ES-I3 (cell line): ENCODE data around the gene SPTAN1.
"Not testable (repeated sequence)": the region's sequence is repeated elsewhere in the genome, so short reads cannot be mapped to it uniquely, and the experiment has no call there.

ENCODE experiments used
- H3K36me3 ChIP-seq: 2 replicates; pipeline ENCODE4 v1.6.1; 2013; ENCODE audit warnings: mild to moderate bottlenecking, low read length, control low read depth, moderate library complexity; ENCODE audit not compliant: insufficient read depth
- H3K4me1 ChIP-seq: 2 replicates; pipeline ENCODE4 v1.6.1; 2013; ENCODE audit warnings: mild to moderate bottlenecking, control low read depth, low read length; ENCODE audit not compliant: insufficient read depth
- H3K9ac ChIP-seq: 2 replicates; pipeline ENCODE4 v1.6.1; 2013; ENCODE audit warnings: low read depth, mild to moderate bottlenecking, low read length, moderate library complexity
- H3K9me3 ChIP-seq: 2 replicates; pipeline ENCODE4 v1.6.1; 2013; ENCODE audit warnings: mild to moderate bottlenecking, low read length, moderate library complexity; ENCODE audit not compliant: control insufficient read depth, insufficient read depth

Gene SPTAN1

GRCh38 chr9:128552153-128552743, at the start of gene SPTAN1:
TSS of gene SPTAN1 (plus strand) at chr9:128552587. CDS start at chr9:128566741, 14,154 bp downstream.
- Histone ChIP-seq H3K36me3 (no peaks in the 10 kb centered on the region), H3K9me3 (no peaks in the 10 kb centered on the region), H3K9ac (peak within 1 kb of the TSS; percentile 90), H3K4me1 (peaks cover 35% of the 10 kb centered on the region)

- not testable (repeated sequence) for H3K36me3 ChIP-seq, H3K4me1 ChIP-seq, H3K9me3 ChIP-seq
- peak overlapping the region; percentile 83; the same call in 1 of the 2 replicates for H3K9ac ChIP-seq
Observed at GRCh38 chr9:128503415-128503825, 49.0 kb upstream of the SPTAN1 start.

GRCh38 chr9:128503870-128504269, 48.5 kb upstream of the SPTAN1 start:
- no peaks in the 10 kb centered on the region for H3K9me3 ChIP-seq
- H3K9ac ChIP-seq = peak overlapping the region; percentile 83
- peaks cover 2% of the 10 kb centered on the region; the same call in 1 of the 2 replicates for H3K36me3 ChIP-seq
- H3K4me1 ChIP-seq = peaks cover 5% of the 10 kb centered on the region; the same call in 1 of the 2 replicates

- H3K4me1 ChIP-seq = peaks cover 5% of the 10 kb centered on the region; the same call in 1 of the 2 replicates
- peaks cover 2% of the 10 kb centered on the region; the same call in 1 of the 2 replicates for H3K36me3 ChIP-seq
- H3K9me3 ChIP-seq = no peaks in the 10 kb centered on the region
- H3K9ac ChIP-seq = peak within 1 kb of the TSS; percentile 83
Observed at GRCh38 chr9:128504485-128505413, 47.6 kb upstream of the SPTAN1 start, which contains the start of gene GLE1. TSS of gene GLE1 (plus strand) at chr9:128504719. CDS start at chr9:128504806, 87 bp downstream.

- Histone ChIP-seq H3K4me1 (peaks cover 5% of the 10 kb centered on the region; the same call in 1 of the 2 replicates), H3K36me3 (peaks cover 2% of the 10 kb centered on the region; the same call in 1 of the 2 replicates), H3K9me3 (no peaks in the 10 kb centered on the region), H3K9ac (peak overlapping the region; percentile 83; the same call in 1 of the 2 replicates)
Observed at GRCh38 chr9:128505414-128505765, 47.0 kb upstream of the SPTAN1 start.

- not testable (repeated sequence) for H3K36me3 ChIP-seq, H3K9ac ChIP-seq, H3K4me1 ChIP-seq, H3K9me3 ChIP-seq
Observed at GRCh38 chr9:128505906-128506305, 46.5 kb upstream of the SPTAN1 start.

GRCh38 chr9:128512820-128513219, 39.6 kb upstream of the SPTAN1 start:
- no peak overlapping the region for H3K9ac ChIP-seq
- H3K36me3 ChIP-seq = peaks cover 5% of the 10 kb centered on the region
- no peaks in the 10 kb centered on the region for H3K9me3 ChIP-seq
- H3K4me1 ChIP-seq = no peaks in the 10 kb centered on the region

- no peak overlapping the region for H3K9ac ChIP-seq
- H3K9me3 ChIP-seq = no peaks in the 10 kb centered on the region
- H3K36me3 ChIP-seq = no peaks in the 10 kb centered on the region
- no peaks in the 10 kb centered on the region for H3K4me1 ChIP-seq
Observed at GRCh38 chr9:128521956-128522355, 30.4 kb upstream of the SPTAN1 start.

- Histone ChIP-seq H3K9ac (no peak overlapping the region), H3K9me3 (no peaks in the 10 kb centered on the region), H3K36me3 (no peaks in the 10 kb centered on the region), H3K4me1 (no peaks in the 10 kb centered on the region)
Observed at GRCh38 chr9:128523199-128523925, 29.0 kb upstream of the SPTAN1 start.

- no peaks in the 10 kb centered on the region for H3K4me1 ChIP-seq
- H3K9ac ChIP-seq = no peak overlapping the region
- no peaks in the 10 kb centered on the region for H3K9me3 ChIP-seq
- H3K36me3 ChIP-seq = no peaks in the 10 kb centered on the region
Observed at GRCh38 chr9:128526720-128527119, 25.7 kb upstream of the SPTAN1 start.

- H3K4me1 ChIP-seq = no peaks in the 10 kb centered on the region
- no peaks in the 10 kb centered on the region; the same call in 1 of the 2 replicates for H3K36me3 ChIP-seq
- no peak overlapping the region for H3K9ac ChIP-seq
Observed at GRCh38 chr9:128528445-128529160, 23.8 kb upstream of the SPTAN1 start.

GRCh38 chr9:128529191-128529590, 23.2 kb upstream of the SPTAN1 start:
- H3K4me1 ChIP-seq = no peaks in the 10 kb centered on the region

More at GRCh38 chr9:128528445-128529160, 23.8 kb upstream of the SPTAN1 start:
- H3K9me3 ChIP-seq = no peaks in the 10 kb centered on the region

GRCh38 chr9:128532581-128532980, 19.8 kb upstream of the SPTAN1 start:
- H3K36me3 ChIP-seq = no peaks in the 10 kb centered on the region; the same call in 1 of the 2 replicates
- no peaks in the 10 kb centered on the region for H3K4me1 ChIP-seq
- H3K9me3 ChIP-seq = no peaks in the 10 kb centered on the region
- no peak overlapping the region for H3K9ac ChIP-seq

More at GRCh38 chr9:128529191-128529590, 23.2 kb upstream of the SPTAN1 start:
- H3K9ac ChIP-seq = no peak overlapping the region
- no peaks in the 10 kb centered on the region; the same call in 1 of the 2 replicates for H3K36me3 ChIP-seq
- H3K9me3 ChIP-seq = no peaks in the 10 kb centered on the region
